Spleen (tissue), 11 donors: ENCODE measurements around the gene TCF7L1. TPM values are rescaled to one million over a fixed set of nuclear protein-coding genes. Genes with fewer than 3 reads are reported as not detected.

ENCODE experiments used
- DNase-seq: peaks from one replicate; pipeline ENCODE4 v3.0.0-alpha.2; 2020
- H3K27ac ChIP-seq, 8 donors: fragments of 200-600 bp; sonication (generic) in 7 of 8; 1 replicate in 4 of 8; 2 replicates in 4 of 8; pipeline versions ENCODE4 v1.5.0 to v1.8.0; 2016 to 2021; ENCODE audit warnings: inconsistent platforms in 4 of 8, mild to moderate bottlenecking in 4 of 8, moderate library complexity in 1 of 8
- H3K27me3 ChIP-seq, 7 donors: fragments of 200-600 bp; sonication (generic) in 6 of 7; replicated peaks in 1 of 7; 1 replicate in 4 of 7; 2 replicates in 3 of 7; pipeline versions ENCODE4 v1.5.0 to v1.8.0; 2016 to 2021; ENCODE audit warnings: inconsistent platforms in 3 of 7, mild to moderate bottlenecking in 1 of 7
- H3K36me3 ChIP-seq, 6 donors: fragments of 200-600 bp; sonication (generic) in 5 of 6; 1 replicate in 4 of 6; 2 replicates in 2 of 6; pipeline versions ENCODE4 v1.5.0 to v1.8.0; 2016 to 2021; ENCODE audit warnings: inconsistent platforms in 2 of 6
- H3K4me1 ChIP-seq, 6 donors: fragments of 200-600 bp; sonication (generic) in 5 of 6; 1 replicate in 3 of 6; 2 replicates in 3 of 6; pipeline versions ENCODE4 v1.5.0 to v1.8.0; 2016 to 2021; ENCODE audit warnings: inconsistent platforms in 3 of 6
- H3K4me3 ChIP-seq, 8 donors: fragments of 200-600 bp; sonication (generic) in 7 of 8; 1 replicate in 4 of 8; 2 replicates in 4 of 8; pipeline versions ENCODE4 v1.5.0 to v1.8.0; 2016 to 2021; ENCODE audit warnings: inconsistent platforms in 4 of 8, mild to moderate bottlenecking in 4 of 8, moderate library complexity in 2 of 8
- H3K9me3 ChIP-seq, 8 donors: fragments of 200-600 bp; sonication (generic) in 7 of 8; 1 replicate in 4 of 8; 2 replicates in 4 of 8; pipeline versions ENCODE4 v1.5.0 to v1.8.0; 2016 to 2021; ENCODE audit warnings: inconsistent platforms in 4 of 8
- POLR2A ChIP-seq, 3 donors: fragments of 450-650 bp; IDR thresholded peaks; one replicate each; pipeline ENCODE4 v1.5.1; 2017; ENCODE audit warnings: antibody characterized with exemption in 3 of 3, mild to moderate bottlenecking in 1 of 3
- POLR2AphosphoS5 ChIP-seq, 3 donors: sonication (generic); formaldehyde crosslinking; IDR thresholded peaks; one replicate each; pipeline ENCODE4 v1.5.1; 2017; ENCODE audit warnings: antibody characterized with exemption in 3 of 3
- WGBS, 5 donors: extraction: QIAGEN DNeasy Blood & Tissue Kit in 3 of 5; methylation state at CpG; one replicate each; pipeline versions ENCODE4 v1.1.5 to v1.1.7; 2013 to 2018; 5-methylcytosine and 5-hydroxymethylcytosine counted together
- intact Hi-C: fragments of 100-400 bp; cut with DNase I; formaldehyde crosslinking; loops from one replicate; pipeline ENCODE4 v1.15.0; 2023; ENCODE audit warnings: low total_unique reads
- polyA plus RNA-seq, 3 donors: library from polyadenylated mRNA; stranded (reverse); fragments of 200-250 nt; gene quantifications; one replicate each; pipeline ENCODE4 v1.2.1, GENCODE V29; 2013
- total RNA-seq, 7 donors: library from RNA; depleted of rRNA in 3 of 7; stranded (reverse); fragments of >200 nt in 3 of 7; fragmentation: NEBNext Ultra II Directional in 4 of 7; extraction: Animal tissue kit (Norgen Biotek cat#: 25700) in 4 of 7; gene quantifications; one replicate each; pipeline versions ENCODE4 v1.1.0 to v1.2.1, GENCODE V29; 2016 to 2021
- TF ChIP-seq, protein P1 (sequence below), 11 experiments: fragments of 200-600 bp in 7 of 11; fragments of 450-650 bp in 4 of 11; sonication (generic) in 4 of 11; IDR thresholded peaks in 8 of 11; conservative IDR thresholded peaks in 3 of 11; 1 replicate in 7 of 11; 2 replicates in 4 of 11; pipeline versions ENCODE4 v1.4.0 to v1.8.0; 2016 to 2021; ENCODE audit warnings: antibody characterized with exemption in 11 of 11, inconsistent platforms in 4 of 11, mild to moderate bottlenecking in 1 of 11
- donor health status: healthy with polysubstance abuse.
- donor health status: DM: no; HTN: no; CAD: no; lungs with moderate emphysema.
- donor health status: DM: no; HTN: no; CAD: no.
- donor health status: Bipolar disorder and iron deficiency.
- donor health status: healthy.
- donor health status: DM: no; HTN: no; CAD: no.
- donor health status: DM: yes; HTN: yes; CAD: no.

Gene TCF7L1
- total and polyA plus RNA-seq, 10 donors = 2.0 to 15.8 (median 6.4) TPM

DNA sequence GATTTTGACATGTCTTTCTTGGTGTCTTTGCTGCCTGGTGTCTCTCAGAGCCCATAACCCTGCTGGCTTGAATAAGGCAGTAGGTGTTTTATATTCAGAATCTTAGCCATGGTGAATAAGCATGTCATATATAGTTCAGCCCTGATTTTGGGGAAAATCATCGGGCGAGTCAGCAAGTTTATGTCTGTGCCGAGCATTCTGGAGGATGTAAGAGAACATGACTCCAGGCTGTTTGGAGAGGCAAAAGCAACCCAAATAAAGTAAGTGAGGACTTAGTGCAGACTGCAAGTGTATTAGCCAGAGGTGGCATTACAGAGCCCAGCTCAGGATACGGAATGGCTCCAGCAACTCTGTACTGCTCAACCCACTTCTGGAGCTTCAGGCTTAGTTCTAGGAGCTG, 50.3 kb downstream of the TCF7L1 start:
- H3K27ac ChIP-seq = no peak overlapping the region
- TF ChIP-seq, protein P1, sequence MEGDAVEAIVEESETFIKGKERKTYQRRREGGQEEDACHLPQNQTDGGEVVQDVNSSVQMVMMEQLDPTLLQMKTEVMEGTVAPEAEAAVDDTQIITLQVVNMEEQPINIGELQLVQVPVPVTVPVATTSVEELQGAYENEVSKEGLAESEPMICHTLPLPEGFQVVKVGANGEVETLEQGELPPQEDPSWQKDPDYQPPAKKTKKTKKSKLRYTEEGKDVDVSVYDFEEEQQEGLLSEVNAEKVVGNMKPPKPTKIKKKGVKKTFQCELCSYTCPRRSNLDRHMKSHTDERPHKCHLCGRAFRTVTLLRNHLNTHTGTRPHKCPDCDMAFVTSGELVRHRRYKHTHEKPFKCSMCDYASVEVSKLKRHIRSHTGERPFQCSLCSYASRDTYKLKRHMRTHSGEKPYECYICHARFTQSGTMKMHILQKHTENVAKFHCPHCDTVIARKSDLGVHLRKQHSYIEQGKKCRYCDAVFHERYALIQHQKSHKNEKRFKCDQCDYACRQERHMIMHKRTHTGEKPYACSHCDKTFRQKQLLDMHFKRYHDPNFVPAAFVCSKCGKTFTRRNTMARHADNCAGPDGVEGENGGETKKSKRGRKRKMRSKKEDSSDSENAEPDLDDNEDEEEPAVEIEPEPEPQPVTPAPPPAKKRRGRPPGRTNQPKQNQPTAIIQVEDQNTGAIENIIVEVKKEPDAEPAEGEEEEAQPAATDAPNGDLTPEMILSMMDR (IDR thresholded peaks at IDR 0.05 in 8 of 11, conservative IDR thresholded peaks at IDR 0.05 in 3 of 11) = no peak
- TF ChIP-seq POLR2A (IDR thresholded peaks at IDR 0.05) (no peak), POLR2AphosphoS5 (IDR thresholded peaks at IDR 0.05) (no peak)
- no peaks in the 10 kb centered on the region for H3K9me3 ChIP-seq
- H3K4me1 ChIP-seq = peaks cover 0 to 31% (median 19%) of the 10 kb centered on the region in 6 donors
- intact Hi-C loops = no loop called here
- H3K27me3 ChIP-seq = no peaks in the 10 kb centered on the region
- no peak overlapping the region for H3K4me3 ChIP-seq
- 81 to 97% (median 90%) methylated on average over 4 of the region's 4 CpGs for WGBS, 5 donors
- no peaks in the 10 kb centered on the region for H3K36me3 ChIP-seq
- DNase-seq = no peak

DNA sequence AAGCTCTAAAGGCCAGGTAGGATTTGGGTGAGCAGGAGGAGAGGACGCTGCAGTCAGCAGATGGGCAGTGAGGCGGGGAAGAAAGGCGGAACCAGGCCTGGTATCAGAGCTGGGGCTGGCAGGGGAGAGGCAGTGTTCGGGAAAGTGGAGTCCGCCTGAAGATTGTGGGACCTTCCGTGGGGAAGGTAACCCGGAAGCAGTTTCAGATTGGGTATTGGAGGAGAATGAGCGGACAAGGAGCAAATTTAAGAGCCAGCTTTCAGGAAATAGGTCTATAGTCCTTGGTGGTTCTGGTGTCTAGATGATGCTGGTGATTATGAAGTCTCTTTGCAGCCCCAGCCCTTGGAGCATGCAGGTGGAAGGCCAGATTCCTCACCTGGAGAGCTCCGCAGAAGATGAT, 51.0 kb downstream of the TCF7L1 start:
- H3K9me3 ChIP-seq = no peaks in the 10 kb centered on the region
- H3K4me3 ChIP-seq = no peak overlapping the region
- intact Hi-C loops = no loop called here
- H3K27me3 ChIP-seq = no peaks in the 10 kb centered on the region
- TF ChIP-seq POLR2A (IDR thresholded peaks at IDR 0.05) = no peak
- no peak for TF ChIP-seq POLR2AphosphoS5 (IDR thresholded peaks at IDR 0.05)
- no peak overlapping the region for H3K27ac ChIP-seq
- WGBS, 5 donors = 95 to 98% (median 96%) methylated on average over 9 of the region's 9 CpGs
- DNase-seq = peak; percentile 22
- no peaks in the 10 kb centered on the region for H3K36me3 ChIP-seq
- peaks cover 0 to 34% (median 18%) of the 10 kb centered on the region in 6 donors for H3K4me1 ChIP-seq

DNA sequence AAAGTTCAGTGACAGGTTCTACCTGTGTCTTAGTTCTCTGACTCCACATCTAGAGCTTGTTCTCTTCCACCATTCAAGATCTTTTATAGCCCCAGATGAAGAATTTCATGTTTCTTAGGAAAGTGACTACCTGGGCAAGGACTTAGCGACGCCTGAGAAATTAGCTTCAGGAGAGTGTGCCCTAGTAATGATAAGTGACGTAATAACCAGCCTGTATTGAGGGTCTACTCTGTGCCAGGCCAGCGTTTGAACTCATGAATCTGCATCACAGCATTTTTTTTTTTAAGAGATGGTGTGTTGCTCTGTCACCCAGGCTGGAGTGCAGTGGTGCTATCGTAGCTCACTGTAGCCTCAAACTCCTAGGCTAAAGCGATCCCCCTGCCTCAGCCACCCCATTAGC, 51.8 kb downstream of the TCF7L1 start:
- Histone ChIP-seq H3K4me3 (no peak overlapping the region), H3K27ac (no peak overlapping the region), H3K27me3 (peaks cover 0 to 7% (median 0%) of the 10 kb centered on the region in 7 donors), H3K9me3 (no peaks in the 10 kb centered on the region), H3K36me3 (no peaks in the 10 kb centered on the region), H3K4me1 (peaks cover 0 to 28% (median 14%) of the 10 kb centered on the region in 6 donors)
- WGBS, 5 donors = 91 to 98% (median 94%) methylated on average over 6 of the region's 6 CpGs
- DNase-seq = no peak
- intact Hi-C loops = no loop called here
- TF ChIP-seq POLR2A (IDR thresholded peaks at IDR 0.05) = no peak

DNA sequence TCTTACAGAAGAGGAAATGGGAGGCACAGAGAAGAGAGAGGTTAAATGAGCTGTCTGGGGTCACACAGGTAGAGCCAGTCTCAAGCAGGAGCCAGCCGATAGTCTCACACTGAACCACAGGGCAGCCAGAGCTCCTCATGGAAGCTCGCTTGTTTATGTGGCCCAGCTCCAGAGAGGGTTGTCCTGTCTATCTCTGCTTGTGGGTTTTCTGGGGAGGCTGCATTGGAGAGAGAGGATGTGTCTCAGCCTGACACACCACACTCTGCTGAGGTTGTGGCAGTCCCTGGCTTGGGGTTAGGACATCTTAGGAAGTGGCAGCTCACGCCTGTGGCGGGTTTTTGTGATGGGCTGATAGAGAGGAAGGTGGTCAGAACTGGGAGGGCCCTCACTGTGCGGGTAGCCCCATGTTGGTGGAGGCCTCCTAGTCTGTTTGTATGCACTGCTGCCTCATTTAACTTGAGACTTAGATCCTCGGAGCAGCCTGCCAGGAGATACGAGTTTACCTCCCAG, 52.3 kb downstream of the TCF7L1 start:
- TF ChIP-seq, protein P1 (IDR thresholded peaks at IDR 0.05 in 8 of 11, conservative IDR thresholded peaks at IDR 0.05 in 3 of 11) = no peak
- TF ChIP-seq POLR2A (IDR thresholded peaks at IDR 0.05) = no peak
- TF ChIP-seq POLR2AphosphoS5 (IDR thresholded peaks at IDR 0.05) = no peak

DNA sequence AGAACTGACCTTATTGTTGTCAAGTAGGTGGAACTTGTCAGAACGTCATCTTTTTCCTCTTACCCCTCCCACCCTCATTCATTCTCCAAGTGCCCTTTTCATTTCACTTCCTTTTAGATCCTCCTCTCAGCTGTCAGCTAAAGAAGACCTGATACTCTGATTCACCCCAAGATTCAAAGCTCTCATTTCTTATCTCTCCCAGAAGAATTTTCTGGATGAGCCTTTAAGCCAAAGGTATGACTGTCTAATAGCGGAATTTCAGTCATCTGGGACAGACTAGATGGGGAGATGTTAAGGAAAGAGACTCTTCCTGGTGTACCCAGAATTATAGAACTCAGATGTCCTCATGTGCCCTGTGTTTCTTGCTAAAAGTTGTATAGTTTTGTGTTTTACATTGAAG, 53.9 kb downstream of the TCF7L1 start:
- H3K36me3 ChIP-seq = no peaks in the 10 kb centered on the region
- no peak overlapping the region for H3K4me3 ChIP-seq
- H3K4me1 ChIP-seq = peaks cover 0 to 8% (median 0%) of the 10 kb centered on the region in 6 donors
- TF ChIP-seq POLR2AphosphoS5 (IDR thresholded peaks at IDR 0.05) (no peak), POLR2A (IDR thresholded peaks at IDR 0.05) (no peak)
- TF ChIP-seq, protein P1 (IDR thresholded peaks at IDR 0.05 in 8 of 11, conservative IDR thresholded peaks at IDR 0.05 in 3 of 11) = no peak
- H3K27me3 ChIP-seq = peaks cover 0 to 11% (median 0%) of the 10 kb centered on the region in 7 donors
- no peak for DNase-seq
- H3K9me3 ChIP-seq = no peaks in the 10 kb centered on the region
- H3K27ac ChIP-seq = no peak overlapping the region
- WGBS, 5 donors = 52 to 65% (median 63%) methylated on average over 2 of the region's 2 CpGs
- intact Hi-C loops = no loop called here

More for the DNA sequence above, 52.3 kb downstream of the TCF7L1 start:
- WGBS, 5 donors = 70 to 82% (median 76%) methylated on average over 5 to 7 of the region's 7 CpGs
- H3K9me3 ChIP-seq = no peaks in the 10 kb centered on the region
- H3K27me3 ChIP-seq = peaks cover 0 to 8% (median 0%) of the 10 kb centered on the region in 7 donors
- no peak overlapping the region for H3K4me3 ChIP-seq
- H3K36me3 ChIP-seq = no peaks in the 10 kb centered on the region
- peaks cover 0 to 24% (median 12%) of the 10 kb centered on the region in 6 donors for H3K4me1 ChIP-seq
- DNase-seq = peak; percentile 44
- intact Hi-C loops = no loop called here
- H3K27ac ChIP-seq = no peak overlapping the region
